H9 (cell line): Measurements from ENCODE around the gene SUPT3H. TPM values are rescaled to one million over a fixed set of nuclear protein-coding genes. Genes with fewer than 3 reads are reported as not detected.

Experiments
- DNase-seq: peaks from one replicate; pipeline ENCODE4 v3.0.0-alpha.2; 2017
- H2AFZ ChIP-seq: one replicate; pipeline ENCODE4 v1.6.1; 2013; ENCODE audit warnings: mild to moderate bottlenecking, low read length, control low read depth, moderate library complexity
- H2AK5ac ChIP-seq: 2 replicates; pipeline ENCODE4 v1.6.1; 2013; ENCODE audit warnings: low read length, control low read depth, mixed read lengths; ENCODE audit not compliant: insufficient read length
- H2BK120ac ChIP-seq: one replicate; pipeline ENCODE4 v1.6.1; 2013; ENCODE audit warnings: low read depth, mild to moderate bottlenecking, low read length, control low read depth, inconsistent platforms; ENCODE audit not compliant: poor library complexity, severe bottlenecking
- H2BK12ac ChIP-seq: 2 replicates; pipeline ENCODE4 v1.6.1; 2013; ENCODE audit warnings: low read length, control low read depth, mixed read lengths, low read depth; ENCODE audit not compliant: insufficient read length
- H2BK15ac ChIP-seq: 2 replicates; pipeline ENCODE4 v1.6.1; 2013; ENCODE audit warnings: low read depth, low read length, control low read depth
- H2BK20ac ChIP-seq: one replicate; pipeline ENCODE4 v1.6.1; 2013; ENCODE audit warnings: low read depth, mild to moderate bottlenecking, low read length, control low read depth, inconsistent platforms; ENCODE audit not compliant: poor library complexity, severe bottlenecking
- H2BK5ac ChIP-seq: 2 replicates; pipeline ENCODE4 v1.6.1; 2013; ENCODE audit warnings: low read length, control low read depth, mixed read lengths; ENCODE audit not compliant: insufficient read length
- H3K14ac ChIP-seq: 2 replicates; pipeline ENCODE4 v1.6.1; 2013; ENCODE audit warnings: low read length, control low read depth; ENCODE audit not compliant: insufficient read depth
- H3K18ac ChIP-seq: 2 replicates; pipeline ENCODE4 v1.6.1; 2013; ENCODE audit warnings: low read depth, mild to moderate bottlenecking, mixed read lengths, low read length, control low read depth; ENCODE audit not compliant: insufficient read length
- H3K23ac ChIP-seq: 2 replicates; pipeline ENCODE4 v1.6.1; 2013; ENCODE audit warnings: low read length, control low read depth, mixed read lengths, low read depth; ENCODE audit not compliant: insufficient read length
- H3K23me2 ChIP-seq: 2 replicates; pipeline ENCODE4 v1.6.1; 2013; ENCODE audit warnings: low read depth, mild to moderate bottlenecking, mixed read lengths, low read length, control low read depth; ENCODE audit not compliant: insufficient read length, poor library complexity, severe bottlenecking
- H3K27ac ChIP-seq: 2 replicates; pipeline ENCODE4 v1.5.1; 2013; ENCODE audit warnings: low read length, control low read depth, mixed read lengths, low read depth; ENCODE audit not compliant: insufficient read length
- H3K27me3 ChIP-seq: 2 replicates; pipeline ENCODE4 v1.6.1; 2013; ENCODE audit warnings: low read length, control low read depth, inconsistent platforms; ENCODE audit not compliant: insufficient read depth
- H3K4ac ChIP-seq: 2 replicates; pipeline ENCODE4 v1.6.1; 2013; ENCODE audit warnings: low read depth, mild to moderate bottlenecking, control low read depth, inconsistent platforms, low read length, moderate library complexity
- H3K4me1 ChIP-seq: 2 replicates; pipeline ENCODE4 v1.6.1; 2013; ENCODE audit warnings: low read length, control low read depth, inconsistent platforms; ENCODE audit not compliant: insufficient read depth
- H3K4me2 ChIP-seq: 2 replicates; pipeline ENCODE4 v1.6.1; 2013; ENCODE audit warnings: low read length, control low read depth, mixed read lengths; ENCODE audit not compliant: insufficient read length, insufficient read depth
- H3K56ac ChIP-seq: 2 replicates; pipeline ENCODE4 v1.6.1; 2013; ENCODE audit warnings: low read depth, mild to moderate bottlenecking, mixed read lengths, low read length, control low read depth; ENCODE audit not compliant: insufficient read length
- H3K79me1 ChIP-seq: 2 replicates; pipeline ENCODE4 v1.6.1; 2013; ENCODE audit warnings: low read depth, mild to moderate bottlenecking, moderate library complexity, low read length, control low read depth, inconsistent platforms; ENCODE audit not compliant: insufficient read depth, poor library complexity, severe bottlenecking
- H3K79me2 ChIP-seq: 2 replicates; pipeline ENCODE4 v1.6.1; 2013; ENCODE audit warnings: low read length, control low read depth, inconsistent platforms; ENCODE audit not compliant: insufficient read depth
- H3K9ac ChIP-seq: 2 replicates; pipeline ENCODE4 v1.6.1; 2013; ENCODE audit warnings: low read length, control low read depth, mixed read lengths; ENCODE audit not compliant: insufficient read length; ENCODE audit errors: extremely low read depth
- H3K9me3 ChIP-seq: one replicate; pipeline ENCODE4 v1.6.1; 2013; ENCODE audit warnings: low read depth, low read length, inconsistent platforms; ENCODE audit not compliant: control insufficient read depth
- H3T11ph ChIP-seq: one replicate; pipeline ENCODE4 v1.6.1; 2013; ENCODE audit warnings: mild to moderate bottlenecking, low read length, control low read depth, inconsistent platforms
- H4K20me1 ChIP-seq: one replicate; pipeline ENCODE4 v1.6.1; 2013; ENCODE audit not compliant: control insufficient read depth, insufficient read length, insufficient read depth
- H4K5ac ChIP-seq: 2 replicates; pipeline ENCODE4 v1.6.1; 2013; ENCODE audit warnings: low read depth, mild to moderate bottlenecking, mixed read lengths, low read length, control low read depth; ENCODE audit not compliant: insufficient read length
- H4K8ac ChIP-seq: replicated peaks from 2 replicates; pipeline ENCODE4 v1.6.1; 2013; ENCODE audit warnings: low read length, control low read depth, mixed read lengths, low read depth; ENCODE audit not compliant: insufficient read length
- H4K91ac ChIP-seq: 2 replicates; pipeline ENCODE4 v1.6.1; 2013; ENCODE audit warnings: low read depth, mild to moderate bottlenecking, moderate library complexity, mixed read lengths, low read length, control low read depth; ENCODE audit not compliant: insufficient read length
- H3K27ac Mint-ChIP-seq, 3 experiments: 2 replicates in 2 of 3; 3 replicates in 1 of 3; pipeline ENCODE4 v1.8.0; 2020 to 2021; ENCODE audit warnings: mixed read lengths in 3 of 3, mild to moderate bottlenecking in 1 of 3, moderate library complexity in 1 of 3
- H3K27me3 Mint-ChIP-seq: 2 replicates; pipeline ENCODE4 v1.8.0; 2021; ENCODE audit warnings: low read depth, mild to moderate bottlenecking, moderate library complexity, mixed read lengths
- H3K36me3 Mint-ChIP-seq, 3 experiments: 2 replicates in 2 of 3; 3 replicates in 1 of 3; pipeline ENCODE4 v1.8.0; 2020 to 2021; ENCODE audit warnings: low read depth in 3 of 3, mixed read lengths in 3 of 3; ENCODE audit not compliant: insufficient read depth in 1 of 3
- H3K4me1 Mint-ChIP-seq, 2 experiments: 2 replicates each; pipeline ENCODE4 v1.8.0; 2020; ENCODE audit warnings: mixed read lengths in 2 of 2
- H3K4me3 Mint-ChIP-seq, 2 experiments: 2 replicates in 1 of 2; 3 replicates in 1 of 2; pipeline ENCODE4 v1.8.0; 2020 to 2021; ENCODE audit warnings: mild to moderate bottlenecking in 2 of 2, mixed read lengths in 2 of 2, moderate library complexity in 1 of 2
- H3K9me3 Mint-ChIP-seq, 2 experiments: 2 replicates in 1 of 2; 3 replicates in 1 of 2; pipeline ENCODE4 v1.8.0; 2020; ENCODE audit warnings: mild to moderate bottlenecking in 2 of 2, mixed read lengths in 2 of 2, moderate library complexity in 1 of 2
- whole genome bisulfite sequencing: extraction: QIAGEN DNeasy Blood & Tissue Kit; methylation state at CpG from one replicate; pipeline ENCODE4 v1.1.7; 2013; ENCODE audit warnings: missing lambda C conversion rate, low lambda C conversion rate, mixed read lengths; ENCODE audit not compliant: insufficient read length; ENCODE audit errors: extremely low coverage; 5-methylcytosine and 5-hydroxymethylcytosine counted together
- total RNA-seq: library from RNA; stranded (reverse); gene quantifications from 2 replicates; pipeline ENCODE4 v1.2.1, GENCODE V29; 2021
- TF ChIP-seq, protein P1 (sequence below): fragments of 200-600 bp; sonication (generic); conservative IDR thresholded peaks from 3 replicates; pipeline ENCODE4 v1.8.0; 2021; ENCODE audit warnings: antibody characterized with exemption, mild to moderate bottlenecking

The SUPT3H gene
- total RNA-seq, 1 experiment from 2014 or later = 22.5 TPM

GRCh38 chr6:44956396-44956795 lies 421.3 kb downstream of the SUPT3H start:
- Histone ChIP-seq H3K14ac (no peak overlapping the region), H2AFZ (no peak overlapping the region), H3K79me1 (no peaks in the 10 kb centered on the region), H2AK5ac (no peak overlapping the region), H4K91ac (no peak overlapping the region), H3K27ac (no peak overlapping the region), H2BK12ac (no peak overlapping the region), H3K4ac (no peak overlapping the region), H4K20me1 (no peaks in the 10 kb centered on the region), H3K27me3 (no peaks in the 10 kb centered on the region), H3K23ac (no peak overlapping the region), H3K79me2 (no peaks in the 10 kb centered on the region), H3T11ph (no peak overlapping the region), H3K18ac (no peak overlapping the region), H3K4me1 (no peaks in the 10 kb centered on the region; the same call in 1 of the 2 replicates), H2BK15ac (no peak overlapping the region), H3K9ac (no peak overlapping the region), H2BK120ac (no peak overlapping the region), H2BK5ac (no peak overlapping the region), H3K23me2 (no peaks in the 10 kb centered on the region), H3K9me3 (no peaks in the 10 kb centered on the region), H2BK20ac (no peak overlapping the region), H3K4me2 (no peak overlapping the region), H3K56ac (no peak overlapping the region), H4K8ac (no peak overlapping the region), H4K5ac (no peak overlapping the region)
- DNase-seq = no peak
- Mint-ChIP-seq H3K4me3 (no peak overlapping the region), H3K27me3 (no peaks in the 10 kb centered on the region), H3K9me3 (peaks cover 0 to 3% of the 10 kb centered on the region in 2 experiments; a peak in 1 of 5 replicates), H3K27ac (no peak overlapping the region), H3K4me1 (0 out of 4 replicates have a peak, but pooled peaks cover 0 to 4% of the 10 kb centered on the region in 2 experiments), H3K36me3 (peaks cover 0 to 5% (median 4%) of the 10 kb centered on the region in 3 experiments; a peak in 3 of 7 replicates)
- WGBS = no CpG with 5 or more reads among the region's 5 CpGs
- TF ChIP-seq, protein P1, sequence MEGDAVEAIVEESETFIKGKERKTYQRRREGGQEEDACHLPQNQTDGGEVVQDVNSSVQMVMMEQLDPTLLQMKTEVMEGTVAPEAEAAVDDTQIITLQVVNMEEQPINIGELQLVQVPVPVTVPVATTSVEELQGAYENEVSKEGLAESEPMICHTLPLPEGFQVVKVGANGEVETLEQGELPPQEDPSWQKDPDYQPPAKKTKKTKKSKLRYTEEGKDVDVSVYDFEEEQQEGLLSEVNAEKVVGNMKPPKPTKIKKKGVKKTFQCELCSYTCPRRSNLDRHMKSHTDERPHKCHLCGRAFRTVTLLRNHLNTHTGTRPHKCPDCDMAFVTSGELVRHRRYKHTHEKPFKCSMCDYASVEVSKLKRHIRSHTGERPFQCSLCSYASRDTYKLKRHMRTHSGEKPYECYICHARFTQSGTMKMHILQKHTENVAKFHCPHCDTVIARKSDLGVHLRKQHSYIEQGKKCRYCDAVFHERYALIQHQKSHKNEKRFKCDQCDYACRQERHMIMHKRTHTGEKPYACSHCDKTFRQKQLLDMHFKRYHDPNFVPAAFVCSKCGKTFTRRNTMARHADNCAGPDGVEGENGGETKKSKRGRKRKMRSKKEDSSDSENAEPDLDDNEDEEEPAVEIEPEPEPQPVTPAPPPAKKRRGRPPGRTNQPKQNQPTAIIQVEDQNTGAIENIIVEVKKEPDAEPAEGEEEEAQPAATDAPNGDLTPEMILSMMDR = no peak
